ENCODE results near the gene BCAN.

Gene BCAN

DNA sequence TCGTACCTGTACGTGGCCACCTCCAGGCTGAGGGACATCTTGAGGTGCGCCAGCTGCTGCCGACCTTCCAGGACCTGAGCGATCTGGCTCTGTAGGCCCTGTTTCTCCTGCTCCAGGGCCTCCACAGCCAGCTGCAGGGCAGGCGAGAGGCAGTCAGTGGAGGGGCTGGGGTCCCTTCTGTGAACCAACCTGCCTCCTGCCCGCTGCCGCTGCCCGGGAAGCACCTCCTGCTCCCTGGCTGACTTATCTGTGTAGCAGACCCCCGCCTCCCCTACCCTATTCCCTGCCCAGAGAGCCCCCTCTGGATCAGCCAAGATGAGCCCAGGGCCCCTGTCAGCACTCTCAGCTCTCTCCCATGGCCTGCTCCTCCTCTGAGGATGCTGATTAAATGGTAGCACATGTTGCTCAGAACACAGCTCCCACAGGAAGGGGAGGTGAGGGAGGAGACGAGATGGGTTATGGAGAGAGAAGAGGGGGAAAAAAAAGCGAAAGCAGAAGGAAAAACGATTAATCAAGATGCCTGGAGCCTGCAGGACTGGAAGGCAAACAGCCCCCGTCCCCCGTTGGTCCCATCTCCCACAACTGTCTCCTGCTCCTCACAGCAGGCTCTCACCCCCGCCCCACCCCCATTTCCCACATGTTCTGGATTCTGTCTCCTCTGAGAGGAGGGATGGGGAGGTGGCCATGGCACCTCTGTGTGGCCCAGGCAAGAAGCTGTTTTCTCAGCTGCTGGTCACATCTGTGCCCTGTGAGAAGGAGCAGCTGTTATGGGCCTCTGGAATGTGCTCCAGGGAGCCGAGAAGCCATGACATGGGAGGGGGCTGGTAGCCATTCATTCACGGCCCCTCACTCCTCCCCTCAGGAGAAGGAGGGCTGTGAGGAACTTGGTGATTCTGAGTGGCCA lies 33.5 kb downstream of the BCAN start:
- DNase-seq (ENCODE audit: low spot score in 2 of 2): peak in 1 of 2 experiments; percentile 65
- Histone ChIP-seq H3K36me3 (replicated peaks) (peaks cover 22% of the 10 kb centered on the region), H3K27me3 (ENCODE audit: low read depth) (peaks cover 18% of the 10 kb centered on the region), H3K4me1 (peaks cover 42% of the 10 kb centered on the region), H3K9me3 (no peaks in the 10 kb centered on the region), H3K4me3 (peak overlapping the region; percentile 24)
- in situ Hi-C loops (cut with MboI; ENCODE audit: low sequenced_read_pairs): no loop called here

- in situ Hi-C loops (cut with MboI; ENCODE audit: low sequenced_read_pairs): no loop called here
- Histone ChIP-seq H3K4me3 (peak overlapping the region; percentile 24), H3K9me3 (no peaks in the 10 kb centered on the region), H3K27me3 (ENCODE audit: low read depth) (peaks cover 21% of the 10 kb centered on the region), H3K36me3 (replicated peaks) (peaks cover 22% of the 10 kb centered on the region), H3K4me1 (peaks cover 42% of the 10 kb centered on the region)
- no peak for DNase-seq (ENCODE audit: low spot score in 2 of 2)
These were observed 34.4 kb downstream of the BCAN start for GRCh38 chr1:156676114-156676819.

DNA sequence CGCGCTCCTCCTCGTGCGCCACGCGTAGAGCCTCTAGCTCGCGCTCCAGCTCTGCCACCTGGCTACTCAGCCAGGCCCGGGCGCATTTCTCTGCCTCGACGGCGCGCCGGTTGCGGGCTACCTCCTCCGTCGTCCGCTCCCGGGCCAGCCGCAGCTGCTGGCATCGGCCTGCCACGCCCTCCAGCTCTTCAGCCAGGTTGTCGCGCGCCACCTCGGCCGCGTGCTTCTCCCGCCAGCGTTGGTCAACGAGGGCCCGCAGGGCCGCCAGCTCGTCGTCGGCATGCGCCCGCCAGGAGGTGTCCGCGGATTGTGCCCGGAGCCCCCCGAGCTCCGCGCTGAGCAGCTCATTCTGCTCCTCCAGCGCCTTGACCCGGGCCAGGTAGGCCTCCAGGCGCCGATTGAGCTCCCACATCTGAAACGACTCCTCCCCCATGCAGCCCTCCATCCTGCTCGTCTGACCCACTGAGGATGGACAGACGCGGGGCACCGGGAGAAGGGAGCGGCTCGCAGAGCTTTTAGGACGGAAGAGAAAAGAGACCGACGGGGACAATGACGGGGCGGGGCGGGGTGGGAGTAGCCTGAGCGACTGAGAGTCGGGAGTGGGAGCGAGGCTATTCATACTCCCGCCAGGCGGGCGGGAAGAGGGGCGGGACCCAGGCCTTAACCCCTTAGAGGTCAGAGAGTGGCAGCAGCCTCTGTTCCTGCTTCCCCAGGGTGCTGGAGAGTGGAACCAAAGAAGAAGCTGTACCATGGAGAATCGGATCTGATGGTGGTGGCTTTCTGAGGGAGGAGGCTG lies 35.1 kb downstream of the BCAN start, which contains the start of gene NES:
NES (minus strand) TSS at position 588 of the 796 bp plus-strand sequence; CDS start at position 445, 143 bp downstream.
- peak within 1 kb of the TSS; percentile 35 for H3K4me3 ChIP-seq
- peaks cover 21% of the 10 kb centered on the region for H3K27me3 ChIP-seq (ENCODE audit: low read depth)
- peaks cover 15% of the 10 kb centered on the region for H3K36me3 ChIP-seq (replicated peaks)
- peak; percentile 93 to 94 for DNase-seq (ENCODE audit: low spot score in 2 of 2)
- no peaks in the 10 kb centered on the region for H3K9me3 ChIP-seq
- H3K4me1 ChIP-seq: peaks cover 42% of the 10 kb centered on the region
- in situ Hi-C loops (cut with MboI; ENCODE audit: low sequenced_read_pairs): no loop called here

- H3K36me3 ChIP-seq (replicated peaks): peaks cover 11% of the 10 kb centered on the region
- peaks cover 21% of the 10 kb centered on the region for H3K27me3 ChIP-seq (ENCODE audit: low read depth)
- H3K4me3 ChIP-seq: peak overlapping the region; percentile 35
- in situ Hi-C loops (cut with MboI; ENCODE audit: low sequenced_read_pairs): no loop called here
- peak; percentile 84 to 86 for DNase-seq (ENCODE audit: low spot score in 2 of 2)
- H3K9me3 ChIP-seq: no peaks in the 10 kb centered on the region
- peaks cover 42% of the 10 kb centered on the region for H3K4me1 ChIP-seq
These were observed 36.0 kb downstream of the BCAN start for GRCh38 chr1:156677616-156678596.

DNA sequence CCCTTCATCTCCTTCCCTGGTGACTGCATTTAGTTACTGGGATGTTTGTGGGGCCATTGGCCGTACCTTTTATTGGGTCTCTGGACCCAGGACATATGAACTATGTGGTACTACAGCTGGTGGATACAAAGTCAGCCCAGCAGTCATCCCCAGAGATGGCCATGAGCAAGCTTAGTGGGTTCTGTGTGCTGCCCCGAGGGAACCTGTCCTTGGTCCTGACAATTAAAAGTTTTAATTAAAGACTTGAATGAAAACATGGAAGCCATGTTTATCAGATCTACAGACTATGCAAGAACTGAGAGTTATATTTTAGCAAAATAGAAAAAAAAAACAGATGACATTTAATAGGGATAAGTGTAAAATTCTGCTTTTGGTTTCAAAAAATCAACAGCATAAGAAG lies 38.1 kb downstream of the BCAN start:
- Histone ChIP-seq H3K27me3 (ENCODE audit: low read depth) (peaks cover 21% of the 10 kb centered on the region), H3K9me3 (no peaks in the 10 kb centered on the region), H3K36me3 (replicated peaks) (no peaks in the 10 kb centered on the region), H3K4me1 (peaks cover 24% of the 10 kb centered on the region), H3K4me3 (no peak overlapping the region)
- no peak for DNase-seq (ENCODE audit: low spot score in 2 of 2)
- in situ Hi-C loops (cut with MboI; ENCODE audit: low sequenced_read_pairs): no loop called here

DNA sequence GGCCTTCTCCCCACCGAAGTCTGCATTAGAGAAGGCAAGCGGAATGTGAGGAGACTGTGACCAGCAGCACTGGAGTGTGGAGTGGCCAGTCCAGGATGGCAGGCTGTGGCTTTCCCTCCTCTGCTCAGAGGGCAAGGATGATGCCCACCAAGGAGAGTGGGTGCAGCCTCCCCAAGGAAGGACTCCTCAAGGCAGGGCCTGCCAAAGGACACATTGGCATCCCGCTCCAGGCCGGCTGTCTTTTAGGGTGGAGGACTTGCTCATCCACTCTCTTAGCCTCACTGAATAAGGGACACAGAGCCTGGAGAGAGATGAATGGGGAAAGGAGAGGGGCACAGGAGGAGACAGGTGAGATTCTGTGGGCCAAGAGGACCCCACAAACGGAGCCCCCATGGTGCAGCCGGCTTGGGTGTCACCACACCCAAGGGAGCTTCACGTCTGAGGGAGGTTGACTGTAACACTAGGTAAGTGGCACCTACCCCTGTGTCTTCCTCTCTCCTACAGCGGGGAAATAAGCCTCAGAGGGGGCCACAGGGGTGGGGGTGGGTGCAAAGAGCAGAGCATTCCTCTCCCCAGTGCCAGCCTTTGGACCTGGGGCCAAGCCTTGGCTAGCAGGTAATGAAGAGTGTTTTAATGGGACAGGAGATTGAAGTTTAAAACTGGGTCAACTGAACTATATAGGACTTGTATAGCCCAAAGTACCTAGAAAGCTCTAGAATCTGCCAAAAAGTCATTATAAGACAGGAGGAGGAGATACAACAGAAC lies 39.5 kb downstream of the BCAN start:
- H3K4me1 ChIP-seq: peaks cover 11% of the 10 kb centered on the region
- H3K9me3 ChIP-seq: no peaks in the 10 kb centered on the region
- peaks cover 21% of the 10 kb centered on the region for H3K27me3 ChIP-seq (ENCODE audit: low read depth)
- in situ Hi-C loops (cut with MboI; ENCODE audit: low sequenced_read_pairs): no loop called here
- H3K4me3 ChIP-seq: no peak overlapping the region
- no peak for DNase-seq (ENCODE audit: low spot score in 2 of 2)
- H3K36me3 ChIP-seq (replicated peaks): no peaks in the 10 kb centered on the region

- Histone ChIP-seq H3K4me1 (peaks cover 7% of the 10 kb centered on the region), H3K36me3 (replicated peaks) (no peaks in the 10 kb centered on the region), H3K27me3 (ENCODE audit: low read depth) (peaks cover 21% of the 10 kb centered on the region), H3K4me3 (no peak overlapping the region), H3K9me3 (no peaks in the 10 kb centered on the region)
- no peak for DNase-seq (ENCODE audit: low spot score in 2 of 2)
- in situ Hi-C loops (cut with MboI; ENCODE audit: low sequenced_read_pairs): no loop called here
These were observed 40.4 kb downstream of the BCAN start for GRCh38 chr1:156682166-156682890.

GRCh38 chr1:156684227-156684782 lies 42.4 kb downstream of the BCAN start:
- H3K9me3 ChIP-seq: no peaks in the 10 kb centered on the region
- no peak overlapping the region for H3K4me3 ChIP-seq
- H3K36me3 ChIP-seq (replicated peaks): no peaks in the 10 kb centered on the region
- peaks cover 5% of the 10 kb centered on the region for H3K4me1 ChIP-seq
- peaks cover 11% of the 10 kb centered on the region for H3K27me3 ChIP-seq (ENCODE audit: low read depth)
- in situ Hi-C loops (cut with MboI; ENCODE audit: low sequenced_read_pairs): no loop called here
- no peak for DNase-seq (ENCODE audit: low spot score in 2 of 2)

DNA sequence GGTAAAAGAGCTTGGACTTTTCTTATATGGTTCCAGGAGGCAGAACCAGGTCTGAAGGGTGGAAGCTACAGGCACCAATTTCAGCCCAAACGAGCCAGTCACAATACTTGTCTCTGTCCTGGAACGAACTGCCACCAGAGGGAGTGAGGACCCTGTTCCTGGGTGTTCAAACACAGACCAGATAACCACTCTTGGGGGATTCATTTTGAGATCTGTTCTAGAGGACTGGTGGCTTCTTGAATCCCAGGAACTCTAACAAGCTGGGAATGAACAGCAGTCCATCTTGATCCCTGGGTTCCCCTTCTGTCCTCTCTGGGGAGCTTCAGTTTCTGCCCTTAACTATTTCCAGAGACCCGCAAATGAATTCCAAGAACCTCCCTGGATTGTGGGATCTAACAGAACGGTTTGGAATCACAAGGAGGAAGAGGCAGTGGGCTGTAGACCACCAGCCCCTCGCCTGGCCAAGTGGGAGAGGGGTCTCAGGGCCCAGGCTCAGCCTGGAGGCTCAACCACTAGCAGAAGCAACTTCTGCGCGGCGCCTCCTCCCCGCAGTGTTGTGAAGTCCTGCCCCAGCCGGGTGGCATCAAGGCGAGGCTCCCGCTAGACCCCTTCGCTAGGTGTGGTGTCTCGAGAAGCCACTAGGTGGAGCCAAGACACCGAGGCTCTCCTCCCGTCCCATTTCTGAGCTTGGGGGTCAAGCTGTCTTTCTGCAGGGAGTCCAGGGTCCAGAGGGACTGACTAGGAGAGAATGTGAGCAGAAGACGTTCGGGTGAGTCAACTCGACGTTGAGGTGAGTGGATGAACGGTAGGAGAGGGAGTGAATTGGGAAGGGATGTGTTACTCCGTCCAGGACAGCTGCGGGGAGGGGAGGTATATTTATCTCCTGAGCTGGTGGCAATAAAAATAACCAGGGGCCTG lies 47.4 kb downstream of the BCAN start:
- peak; percentile 92 for DNase-seq (ENCODE audit: low spot score in 2 of 2)
- in situ Hi-C loops (cut with MboI; ENCODE audit: low sequenced_read_pairs): no loop called here
- Histone ChIP-seq H3K36me3 (replicated peaks) (no peaks in the 10 kb centered on the region), H3K4me1 (peaks cover 28% of the 10 kb centered on the region), H3K4me3 (peak overlapping the region; percentile 9), H3K9me3 (no peaks in the 10 kb centered on the region), H3K27me3 (ENCODE audit: low read depth) (no peaks in the 10 kb centered on the region)

DNA sequence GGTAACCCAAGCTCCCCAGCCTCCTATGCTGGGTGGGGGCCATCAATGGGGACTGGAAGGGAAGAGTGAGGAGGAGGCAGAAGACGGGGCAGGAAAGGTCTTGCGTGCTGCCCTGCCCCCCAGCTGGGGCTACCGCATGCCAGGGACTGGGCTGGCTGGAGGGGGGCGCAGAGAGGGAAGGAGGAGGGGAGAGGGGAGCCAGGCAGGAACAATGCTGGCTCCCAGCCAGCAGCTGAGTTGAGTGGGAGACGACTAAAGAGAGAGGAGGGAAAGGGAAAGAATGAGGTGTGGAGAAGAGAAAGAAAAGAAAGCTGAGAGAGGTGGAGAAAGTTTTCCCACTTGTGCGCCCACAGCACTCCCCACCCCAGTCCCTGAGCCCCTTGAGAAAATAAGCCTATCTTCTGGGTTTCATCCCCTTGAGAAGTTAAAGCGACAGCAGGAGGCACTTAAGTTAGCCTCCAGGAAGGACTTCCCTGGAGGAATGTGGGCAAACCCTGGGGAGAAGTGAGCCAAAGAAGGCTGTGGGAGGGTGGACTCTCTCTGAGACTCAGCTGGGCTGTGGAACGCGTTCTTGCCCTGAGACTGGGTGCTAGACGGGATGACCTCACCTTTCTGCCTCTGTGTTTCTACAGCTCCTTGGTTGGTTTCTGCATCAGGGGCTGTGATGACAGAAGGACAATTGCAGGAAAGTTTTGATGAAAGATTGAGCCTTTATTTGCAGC lies 48.2 kb downstream of the BCAN start:
- Histone ChIP-seq H3K4me1 (peaks cover 28% of the 10 kb centered on the region), H3K36me3 (replicated peaks) (no peaks in the 10 kb centered on the region), H3K27me3 (ENCODE audit: low read depth) (no peaks in the 10 kb centered on the region), H3K4me3 (peak overlapping the region; percentile 9), H3K9me3 (no peaks in the 10 kb centered on the region)
- in situ Hi-C loops (cut with MboI; ENCODE audit: low sequenced_read_pairs): no loop called here
- DNase-seq (ENCODE audit: low spot score in 2 of 2): peak in 1 of 2 experiments; percentile 2

Measured in HAP-1 (cell line).